GM12864 (cell line): Measurements from ENCODE around the gene SHLD1.
"Not testable (repeated sequence)": the region's sequence is repeated elsewhere in the genome, so short reads cannot be mapped to it uniquely, and the experiment has no call there.

Experiments
- DNase-seq: peaks from one replicate; pipeline ENCODE4 v3.0.0-alpha.2; 2011; ENCODE audit warnings: low read depth
- H3K4me3 ChIP-seq: 2 replicates; pipeline ENCODE4 v1.5.1; 2011; ENCODE audit warnings: mild to moderate bottlenecking, low read depth, low read length, control low read depth
- TF ChIP-seq, protein P1 (sequence below): IDR thresholded peaks from 2 replicates; pipeline ENCODE4 v1.5.1; 2011; ENCODE audit warnings: low read depth, mild to moderate bottlenecking, moderate library complexity, low read length, control low read depth, inconsistent platforms; ENCODE audit errors: missing control alignments

The SHLD1 gene

DNA sequence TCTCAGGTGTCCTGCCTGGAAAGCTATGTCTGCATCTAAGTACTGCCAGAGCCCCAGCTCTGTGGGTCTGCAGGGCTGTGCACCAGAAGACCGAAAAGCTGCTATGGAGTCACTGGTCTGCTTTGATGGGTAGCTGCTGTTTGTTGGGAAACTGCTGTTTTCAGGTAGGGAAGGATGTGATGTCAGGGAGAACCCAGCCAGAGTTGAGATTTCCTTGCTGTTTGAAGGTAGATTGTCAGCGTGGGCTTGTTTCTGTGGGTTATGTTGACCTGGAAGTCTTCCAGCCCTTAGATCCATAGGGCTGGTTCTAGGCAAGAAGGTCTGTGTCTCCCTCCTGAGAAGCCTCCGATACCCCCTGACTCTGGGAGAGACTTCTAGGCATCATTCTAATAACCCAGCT lies 12.2 kb upstream of the SHLD1 start:
- DNase-seq: no peak
- H3K4me3 ChIP-seq: no peak overlapping the region
- TF ChIP-seq, protein P1, sequence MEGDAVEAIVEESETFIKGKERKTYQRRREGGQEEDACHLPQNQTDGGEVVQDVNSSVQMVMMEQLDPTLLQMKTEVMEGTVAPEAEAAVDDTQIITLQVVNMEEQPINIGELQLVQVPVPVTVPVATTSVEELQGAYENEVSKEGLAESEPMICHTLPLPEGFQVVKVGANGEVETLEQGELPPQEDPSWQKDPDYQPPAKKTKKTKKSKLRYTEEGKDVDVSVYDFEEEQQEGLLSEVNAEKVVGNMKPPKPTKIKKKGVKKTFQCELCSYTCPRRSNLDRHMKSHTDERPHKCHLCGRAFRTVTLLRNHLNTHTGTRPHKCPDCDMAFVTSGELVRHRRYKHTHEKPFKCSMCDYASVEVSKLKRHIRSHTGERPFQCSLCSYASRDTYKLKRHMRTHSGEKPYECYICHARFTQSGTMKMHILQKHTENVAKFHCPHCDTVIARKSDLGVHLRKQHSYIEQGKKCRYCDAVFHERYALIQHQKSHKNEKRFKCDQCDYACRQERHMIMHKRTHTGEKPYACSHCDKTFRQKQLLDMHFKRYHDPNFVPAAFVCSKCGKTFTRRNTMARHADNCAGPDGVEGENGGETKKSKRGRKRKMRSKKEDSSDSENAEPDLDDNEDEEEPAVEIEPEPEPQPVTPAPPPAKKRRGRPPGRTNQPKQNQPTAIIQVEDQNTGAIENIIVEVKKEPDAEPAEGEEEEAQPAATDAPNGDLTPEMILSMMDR: no peak

DNA sequence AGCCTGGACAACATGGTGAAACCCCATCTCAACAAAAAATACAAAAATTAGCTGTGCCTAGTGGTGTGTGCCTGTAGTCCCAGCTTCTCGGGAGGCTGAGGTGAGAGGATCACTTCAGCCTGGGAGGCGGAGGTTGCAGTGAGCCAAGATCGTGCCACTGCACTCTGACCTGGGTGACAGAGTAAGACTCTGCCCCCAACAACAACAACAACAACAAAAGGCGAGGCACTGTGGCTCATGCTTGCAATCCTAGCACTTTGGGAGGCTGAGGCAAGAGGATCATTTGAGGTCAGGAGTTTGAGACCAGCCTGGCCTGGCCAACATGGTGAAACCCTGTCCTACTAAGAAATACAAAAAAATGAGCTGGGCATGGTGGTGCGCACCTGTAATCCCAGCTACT lies 9.6 kb upstream of the SHLD1 start:
- not testable (repeated sequence) for H3K4me3 ChIP-seq

DNA sequence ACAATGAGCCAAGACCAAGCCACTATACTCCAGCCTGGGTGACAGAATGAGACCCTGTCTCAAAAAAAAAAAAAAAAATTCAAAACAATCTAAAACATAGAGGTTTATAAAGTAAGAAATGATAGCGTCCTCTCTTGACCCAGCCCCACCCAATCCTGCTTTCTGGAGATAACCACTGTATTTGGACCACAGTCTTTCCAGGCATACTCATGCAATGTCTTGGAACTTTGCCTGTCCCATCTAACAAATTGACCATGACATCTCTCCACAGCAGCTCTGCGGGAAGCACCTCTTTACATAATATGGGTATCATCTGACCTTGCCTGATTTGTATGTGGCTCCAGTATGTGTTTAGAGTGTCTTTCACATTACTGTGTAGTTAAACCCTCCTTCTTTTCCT lies 9.1 kb upstream of the SHLD1 start:
- TF ChIP-seq, protein P1: no peak
- DNase-seq: no peak
- no peak overlapping the region for H3K4me3 ChIP-seq

More for the DNA sequence above, 9.6 kb upstream of the SHLD1 start:
- DNase-seq: not testable (repeated sequence)

DNA sequence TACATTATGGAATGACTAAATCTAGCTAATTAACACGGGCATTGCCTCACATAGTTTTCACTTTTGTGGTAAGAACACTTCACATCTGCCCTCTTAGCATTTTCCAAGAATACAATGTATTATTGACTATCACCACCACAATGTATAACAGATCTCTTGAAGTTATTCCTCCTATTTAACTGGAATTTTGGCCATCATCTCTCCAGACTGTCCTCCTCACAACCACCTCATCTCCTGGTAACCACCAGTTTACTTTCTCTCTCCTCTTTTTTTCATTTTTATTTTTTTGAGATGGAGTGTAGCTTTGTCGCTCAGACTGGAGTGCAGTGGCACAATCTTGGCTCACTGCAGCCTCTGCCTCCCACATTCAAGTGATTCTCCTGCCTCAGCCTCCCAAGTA lies 8.2 kb upstream of the SHLD1 start:
- TF ChIP-seq, protein P1: no peak

DNA sequence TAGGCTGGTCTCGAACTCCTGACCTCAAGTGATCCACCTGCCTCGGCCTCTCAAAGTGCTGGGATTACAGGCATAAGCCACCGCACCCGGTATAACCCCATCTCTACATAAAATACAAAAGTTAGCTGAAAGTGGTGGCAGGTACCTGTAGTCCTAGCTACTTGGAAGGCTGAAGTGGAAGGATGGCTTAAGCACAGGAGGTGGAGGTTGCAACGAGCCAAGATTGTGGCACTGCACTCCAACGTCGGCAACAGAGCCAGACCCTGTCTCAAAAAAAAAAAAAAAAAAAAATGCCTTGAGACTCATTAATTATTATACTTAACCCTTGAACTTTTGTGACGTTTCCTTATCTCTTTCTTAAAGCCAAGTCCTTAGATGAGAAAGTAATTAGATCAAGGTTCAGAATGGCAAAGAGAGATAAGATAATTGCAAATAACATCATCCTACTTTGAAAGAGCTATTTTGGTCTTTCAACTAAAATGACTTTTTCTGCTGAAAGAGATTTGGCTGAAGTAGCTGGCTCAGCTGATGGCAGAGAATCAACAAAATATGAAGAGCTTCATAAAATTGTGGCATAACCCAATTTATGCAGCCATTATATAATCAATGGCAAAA lies 4.7 kb upstream of the SHLD1 start:
- DNase-seq: no peak
- H3K4me3 ChIP-seq: no peak overlapping the region
- TF ChIP-seq, protein P1: no peak

More for the DNA sequence above, 8.2 kb upstream of the SHLD1 start:
- H3K4me3 ChIP-seq: no peak overlapping the region
- no peak for DNase-seq

DNA sequence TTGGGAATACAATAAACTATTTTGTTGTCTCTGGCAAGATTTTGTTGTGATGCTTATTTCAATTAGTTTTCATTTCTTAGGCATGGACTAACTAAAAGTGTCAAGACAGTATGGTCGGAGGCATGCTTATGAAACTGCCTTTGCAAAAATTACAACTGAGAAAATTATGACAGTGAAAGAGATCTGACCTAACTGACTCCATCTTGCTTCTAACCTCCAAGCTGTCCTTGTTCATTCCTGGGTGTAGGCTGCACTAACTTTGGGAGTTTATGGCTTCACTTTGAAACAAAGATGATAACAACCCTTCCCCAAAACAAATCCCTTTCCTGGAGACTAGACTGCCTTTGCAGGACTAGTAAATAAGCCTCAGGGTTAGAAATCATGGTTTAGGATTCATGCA lies 4.1 kb upstream of the SHLD1 start:
- TF ChIP-seq, protein P1: no peak
- DNase-seq: no peak
- no peak overlapping the region for H3K4me3 ChIP-seq

DNA sequence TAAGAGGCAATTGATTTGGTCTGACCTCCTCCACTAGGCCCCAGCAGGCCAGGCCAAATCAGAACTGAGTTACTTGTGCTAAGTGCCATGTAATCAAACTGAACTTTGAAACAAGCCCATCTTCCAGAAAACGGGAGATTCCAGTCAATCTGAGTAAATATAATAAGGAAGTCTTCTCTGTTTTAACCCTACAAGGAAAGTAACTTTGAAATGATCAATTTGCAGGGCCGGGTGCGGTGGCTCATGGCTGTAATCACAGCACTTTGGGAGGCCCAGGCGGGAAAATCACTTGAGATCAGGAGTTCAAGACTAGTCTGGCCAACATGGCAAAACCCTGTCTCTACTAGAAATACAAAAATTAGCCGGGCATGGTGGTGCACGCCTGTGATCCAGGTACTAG lies 2.0 kb upstream of the SHLD1 start:
- H3K4me3 ChIP-seq: no peak overlapping the region
- DNase-seq: no peak
- TF ChIP-seq, protein P1: no peak

DNA sequence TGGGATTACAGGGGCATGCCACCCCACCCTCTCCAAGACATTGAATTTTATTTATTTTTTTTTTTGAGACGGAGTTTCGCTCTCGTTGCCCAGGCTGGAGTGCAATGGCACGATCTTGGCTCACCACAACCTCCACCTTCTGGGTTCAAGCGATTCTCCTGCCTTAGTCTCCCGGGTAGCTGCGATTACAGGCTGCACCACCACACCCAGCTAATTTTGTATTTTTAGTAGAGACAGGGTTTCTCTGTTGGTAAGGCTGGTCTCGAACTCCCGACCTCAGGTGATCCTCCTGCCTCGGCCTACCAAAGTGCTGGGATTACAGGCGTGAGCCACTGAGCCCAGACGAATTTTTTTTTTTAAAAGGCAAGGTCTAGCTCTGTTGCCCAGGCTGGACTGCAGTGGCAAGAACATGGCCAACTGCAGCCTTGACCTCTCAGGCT lies 669 bp upstream of the SHLD1 start:
- H3K4me3 ChIP-seq, DNase-seq: not testable (repeated sequence)
